H1 (cell line): Measurements from ENCODE around the gene TIAM2. TPM values are rescaled to one million over a fixed set of nuclear protein-coding genes. Genes with fewer than 3 reads are reported as not detected.

Experiments
- CTCF ChIA-PET: fragments of 300-600 bp; sonication (Branson Sonifier 250); formaldehyde crosslinking; loops from one replicate; lab custom pipeline; 2021; ENCODE audit not compliant: partially characterized antibody; lab: Charles Lee
- POLR2A ChIA-PET: fragments of 300-600 bp; sonication (Branson Sonifier 250); formaldehyde crosslinking; loops from one replicate; lab custom pipeline; 2021; ENCODE audit warnings: inconsistent platforms; ENCODE audit not compliant: partially characterized antibody; lab: Charles Lee
- DNase-seq, 2 experiments: peaks; one replicate each; pipeline versions ENCODE4 v3.0.0 to v3.0.0-alpha.2; 2010 to 2022; ENCODE audit warnings: low spot score in 2 of 2, low read depth in 1 of 2, mixed read lengths in 1 of 2
- FAIRE-seq: peaks from 2 replicates; lab custom pipeline; 2011; peaks lifted over from hg19 to GRCh38; lab: Jason Lieb, UNC
- H2AFZ ChIP-seq: 2 replicates; pipeline ENCODE4 v1.8.1; 2012; ENCODE audit warnings: low read length, inconsistent platforms
- H2AK5ac ChIP-seq: 2 replicates; pipeline ENCODE4 v1.6.1; 2013; ENCODE audit warnings: low read depth, low read length
- H2BK120ac ChIP-seq: replicated peaks from 2 replicates; pipeline ENCODE3; 2013; ENCODE audit warnings: low read depth, low read length, inconsistent platforms
- H2BK12ac ChIP-seq: 2 replicates; pipeline ENCODE4 v1.6.1; 2013; ENCODE audit warnings: low read depth, low read length
- H2BK15ac ChIP-seq: 2 replicates; pipeline ENCODE4 v1.6.1; 2013; ENCODE audit warnings: low read length
- H2BK20ac ChIP-seq: 2 replicates; pipeline ENCODE4 v1.6.1; 2013; ENCODE audit warnings: low read length
- H2BK5ac ChIP-seq: 2 replicates; pipeline ENCODE4 v1.6.1; 2013; ENCODE audit warnings: low read depth, low read length
- H3K14ac ChIP-seq: 2 replicates; pipeline ENCODE4 v1.6.1; 2013; ENCODE audit warnings: inconsistent platforms; ENCODE audit not compliant: insufficient read length
- H3K18ac ChIP-seq: 2 replicates; pipeline ENCODE4 v1.6.1; 2013; ENCODE audit warnings: low read length; ENCODE audit errors: extremely low read depth
- H3K23ac ChIP-seq: 2 replicates; pipeline ENCODE4 v1.6.1; 2013; ENCODE audit warnings: inconsistent platforms; ENCODE audit not compliant: insufficient read length
- H3K23me2 ChIP-seq: 2 replicates; pipeline ENCODE4 v1.6.1; 2013; ENCODE audit warnings: low read depth, low read length
- H3K27ac ChIP-seq: 2 replicates; pipeline ENCODE4 v1.6.1; 2011; ENCODE audit warnings: low read depth, low read length, inconsistent platforms
- H3K27me3 ChIP-seq, 4 experiments: replicated peaks in 1 of 4; 1 replicate in 1 of 4; 2 replicates in 3 of 4; pipeline versions ENCODE4 v1.6.1 to v1.8.1; 2011 to 2013; ENCODE audit warnings: low read length in 3 of 4, mild to moderate bottlenecking in 3 of 4, inconsistent platforms in 2 of 4, mixed read lengths in 2 of 4, moderate library complexity in 1 of 4; ENCODE audit not compliant: control insufficient read depth in 3 of 4, insufficient read depth in 3 of 4; ENCODE audit errors: extremely low read depth in 1 of 4
- H3K36me3 ChIP-seq, 4 experiments: 2 replicates each; pipeline versions ENCODE4 v1.6.1 to v1.8.1; 2011 to 2013; ENCODE audit warnings: mild to moderate bottlenecking in 4 of 4, low read length in 3 of 4, moderate library complexity in 2 of 4, control low read depth in 1 of 4, inconsistent platforms in 1 of 4; ENCODE audit not compliant: insufficient read depth in 4 of 4, control insufficient read depth in 2 of 4
- H3K4ac ChIP-seq: replicated peaks from 2 replicates; pipeline ENCODE3; 2013; ENCODE audit warnings: low read length, low read depth, mixed read lengths, inconsistent platforms; ENCODE audit not compliant: insufficient read length
- H3K4me1 ChIP-seq, 4 experiments: replicated peaks in 1 of 4; 1 replicate in 1 of 4; 2 replicates in 3 of 4; pipeline versions ENCODE4 v1.6.1 to v1.8.1; 2011 to 2013; ENCODE audit warnings: low read length in 3 of 4, inconsistent platforms in 2 of 4, mixed read lengths in 1 of 4; ENCODE audit not compliant: insufficient read depth in 4 of 4, control insufficient read depth in 3 of 4
- H3K4me2 ChIP-seq, 2 experiments: 2 replicates each; pipeline versions ENCODE4 v1.6.1 to v1.8.1; 2011 to 2013; ENCODE audit warnings: low read depth in 2 of 2, low read length in 2 of 2, control low read depth in 1 of 2, inconsistent platforms in 1 of 2, mild to moderate bottlenecking in 1 of 2; ENCODE audit not compliant: insufficient read depth in 1 of 2
- H3K4me3 ChIP-seq, 4 experiments: fragments of 200-600, 300-600 bp in 1 of 4; sonication (generic), shearing (Covaris generic), sonication (Bioruptor Twin) in 1 of 4; 2 replicates each; pipeline versions ENCODE4 v1.5.1 to v1.8.1; 2011 to 2016; ENCODE audit warnings: low read length in 4 of 4, low read depth in 3 of 4, control low read depth in 2 of 4, inconsistent platforms in 2 of 4, mild to moderate bottlenecking in 2 of 4, mixed read lengths in 1 of 4, moderate library complexity in 1 of 4; ENCODE audit not compliant: insufficient read depth in 2 of 4; ENCODE audit errors: extremely low read depth in 1 of 4
- H3K56ac ChIP-seq: replicated peaks from 2 replicates; pipeline ENCODE3; 2013; ENCODE audit warnings: low read depth, mild to moderate bottlenecking, mixed read lengths, low read length, inconsistent platforms; ENCODE audit not compliant: insufficient read length
- H3K79me1 ChIP-seq: 2 replicates; pipeline ENCODE4 v1.6.1; 2013; ENCODE audit warnings: low read depth, low read length, control low read depth
- H3K79me2 ChIP-seq, 2 experiments: 2 replicates each; pipeline versions ENCODE4 v1.6.1 to v1.8.1; 2012 to 2013; ENCODE audit warnings: low read length in 2 of 2, mild to moderate bottlenecking in 2 of 2, inconsistent platforms in 1 of 2; ENCODE audit not compliant: insufficient read depth in 2 of 2, control insufficient read depth in 1 of 2
- H3K9ac ChIP-seq, 4 experiments: replicated peaks in 1 of 4; 1 replicate in 1 of 4; 2 replicates in 3 of 4; pipeline versions ENCODE4 v1.6.1 to v1.8.1; 2011 to 2013; ENCODE audit warnings: low read depth in 3 of 4, low read length in 3 of 4, control low read depth in 2 of 4, mild to moderate bottlenecking in 2 of 4, moderate library complexity in 2 of 4, inconsistent platforms in 1 of 4; ENCODE audit errors: extremely low read depth in 1 of 4
- H3K9me3 ChIP-seq, 2 experiments: 2 replicates each; pipeline versions ENCODE4 v1.6.1 to v1.8.1; 2012 to 2013; ENCODE audit warnings: mild to moderate bottlenecking in 2 of 2, moderate library complexity in 2 of 2, control low read depth in 1 of 2, inconsistent platforms in 1 of 2, low read depth in 1 of 2, low read length in 1 of 2, mixed read lengths in 1 of 2; ENCODE audit not compliant: insufficient read depth in 2 of 2
- H4K20me1 ChIP-seq, 2 experiments: replicated peaks in 1 of 2; 2 replicates each; pipeline versions ENCODE3 to v1.8.1; 2011 to 2013; ENCODE audit warnings: inconsistent platforms in 2 of 2, low read length in 2 of 2, mild to moderate bottlenecking in 1 of 2; ENCODE audit not compliant: insufficient read depth in 2 of 2, control insufficient read depth in 1 of 2
- H4K5ac ChIP-seq: 2 replicates; pipeline ENCODE4 v1.6.1; 2013; ENCODE audit warnings: low read length, low read depth, mixed read lengths, inconsistent platforms; ENCODE audit not compliant: insufficient read length
- H4K8ac ChIP-seq: 2 replicates; pipeline ENCODE4 v1.8.0; 2013; ENCODE audit warnings: mild to moderate bottlenecking, moderate library complexity, low read length, inconsistent platforms; ENCODE audit not compliant: insufficient read depth; ENCODE audit errors: extremely low read depth
- H4K91ac ChIP-seq: replicated peaks from 2 replicates; pipeline ENCODE3; 2013; ENCODE audit warnings: low read length, mixed read lengths, inconsistent platforms; ENCODE audit not compliant: insufficient read length
- BCL11A ChIP-seq, 2 experiments: IDR thresholded peaks; one replicate each; pipeline ENCODE4 v1.6.1; 2011; ENCODE audit warnings: low read depth in 2 of 2, low read length in 2 of 2, mild to moderate bottlenecking in 2 of 2
- CTBP2 ChIP-seq: IDR thresholded peaks from 2 replicates; pipeline ENCODE4 v1.7.0; 2011; ENCODE audit warnings: borderline replicate concordance, mild to moderate bottlenecking, moderate library complexity, mixed read lengths, low read length; ENCODE audit not compliant: insufficient read depth, insufficient read length
- HDAC2 ChIP-seq, 2 experiments: fragments of 300-600 bp in 1 of 2; sonication (generic) in 1 of 2; IDR thresholded peaks; 2 replicates each; pipeline ENCODE4 v1.6.1; 2011 to 2012; ENCODE audit warnings: low read depth in 2 of 2, low read length in 2 of 2, mild to moderate bottlenecking in 2 of 2, moderate library complexity in 2 of 2, borderline replicate concordance in 1 of 2, inconsistent platforms in 1 of 2
- HDAC6 ChIP-seq: IDR thresholded peaks from one replicate; pipeline ENCODE4 v1.7.1; 2012; ENCODE audit warnings: low read depth, mild to moderate bottlenecking, inconsistent platforms, low read length, moderate library complexity
- JUND ChIP-seq: IDR thresholded peaks from 2 replicates; pipeline ENCODE4 v1.6.1; 2011; ENCODE audit warnings: mild to moderate bottlenecking, improper control_type of control experiment, low read length
- MAFK ChIP-seq: IDR thresholded peaks from 2 replicates; pipeline ENCODE4 v1.6.1; 2012; ENCODE audit warnings: low read depth, mild to moderate bottlenecking, improper control_type of control experiment, low read length
- RFX5 ChIP-seq: IDR thresholded peaks from 2 replicates; pipeline ENCODE4 v1.6.1; 2011; ENCODE audit warnings: low read depth, low read length, improper control_type of control experiment, borderline replicate concordance
- SIRT6 ChIP-seq: IDR thresholded peaks from one replicate; pipeline ENCODE4 v1.7.1; 2012; ENCODE audit warnings: low read length, inconsistent platforms
- SP1 ChIP-seq: IDR thresholded peaks from 2 replicates; pipeline ENCODE4 v1.6.1; 2011; ENCODE audit warnings: low read depth, low read length
- TAF1 ChIP-seq: IDR thresholded peaks from 2 replicates; pipeline ENCODE4 v1.6.1; 2011; ENCODE audit warnings: mild to moderate bottlenecking, low read depth, low read length
- TAF7 ChIP-seq: optimal IDR thresholded peaks from 2 replicates; pipeline ENCODE3; 2011; ENCODE audit warnings: low read depth, mild to moderate bottlenecking, inconsistent platforms, low read length, moderate library complexity, borderline replicate concordance
- TBP ChIP-seq: IDR thresholded peaks from 2 replicates; pipeline ENCODE4 v1.6.1; 2011; ENCODE audit warnings: low read depth, low read length, improper control_type of control experiment
- TCF12 ChIP-seq: IDR thresholded peaks from 2 replicates; pipeline ENCODE4 v1.6.1; 2011; ENCODE audit warnings: low read depth, mild to moderate bottlenecking, low read length
- WGBS, 2 experiments: shearing (Covaris generic) in 1 of 2; methylation state at CpG; one replicate each; pipeline versions ENCODE4 v1.1.6 to v1.1.7; 2013 to 2015; ENCODE audit warnings: low lambda C conversion rate in 2 of 2, mixed read lengths in 2 of 2, inconsistent platforms in 1 of 2, low coverage in 1 of 2, missing lambda C conversion rate in 1 of 2; ENCODE audit not compliant: insufficient replicate concordance in 2 of 2, insufficient coverage in 1 of 2, insufficient read length in 1 of 2; ENCODE audit errors: extremely low coverage in 1 of 2, missing lambda C conversion rate in 1 of 2; 5-methylcytosine and 5-hydroxymethylcytosine counted together
- polyA plus RNA-seq, 7 experiments: library from polyadenylated mRNA; depleted of rRNA in 3 of 7; stranded (reverse) in 5 of 7; unstranded in 2 of 7; fragments of >200 nt in 5 of 7; fragments of 200-250 nt in 2 of 7; gene quantifications; 1 replicate in 5 of 7; 2 replicates in 1 of 7; 4 replicates in 1 of 7; pipeline versions ENCODE4 v1.2.1 to v1.2.3, GENCODE V29; 2011 to 2013; ENCODE audit warnings: missing spikeins in 2 of 7, mixed read lengths in 2 of 7
- total RNA-seq: library from RNA; stranded (reverse); fragmentation: NEBNext Ultra II Directional; extraction: Animal tissue kit (Norgen Biotek cat#: 25700); gene quantifications from 2 replicates; pipeline ENCODE4 v1.2.1, GENCODE V29; 2021
- TF ChIP-seq, protein P1 (sequence below): IDR thresholded peaks from 2 replicates; pipeline ENCODE4 v1.6.1; 2012; ENCODE audit warnings: inconsistent platforms

TIAM2 gene
- total and polyA plus RNA-seq, 2 of the 8 experiments (the other 6 are each of a cell fraction or from before 2014, with no cell fraction given): 7.4 to 23.9 TPM

DNA sequence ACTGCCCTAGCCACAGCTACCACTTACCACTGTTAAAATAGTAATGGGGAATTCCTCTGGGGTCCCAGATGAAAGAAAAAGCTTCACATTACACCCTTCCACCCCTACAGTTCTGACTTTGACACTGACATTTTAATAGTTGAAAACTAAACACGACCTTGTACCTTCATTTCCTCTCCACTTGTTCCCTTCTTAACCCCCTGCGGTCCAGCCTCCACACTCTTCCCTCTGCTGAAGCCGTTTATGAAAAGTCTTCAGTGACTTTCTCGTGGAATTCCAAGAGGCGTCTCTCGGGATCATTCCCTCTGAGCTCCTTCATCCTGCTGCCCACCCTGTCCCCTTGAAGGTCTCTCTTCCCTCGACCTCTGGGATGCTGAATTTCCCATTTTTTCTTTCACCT, 36.6 kb upstream of the TIAM2 start:
- Histone ChIP-seq H2BK120ac (no peak overlapping the region), H2AK5ac (no peak overlapping the region), H3K4me1 (peaks cover 0 to 2% (median 0%) of the 10 kb centered on the region in 4 experiments; a peak in 1 of 7 replicates), H4K5ac (no peak overlapping the region), H4K20me1 (peaks cover 0 to 2% of the 10 kb centered on the region in 2 experiments), H3K56ac (no peak overlapping the region), H3K18ac (no peak overlapping the region), H2AFZ (no peak overlapping the region), H3K79me1 (no peaks in the 10 kb centered on the region; the same call in 1 of the 2 replicates), H2BK15ac (no peak overlapping the region), H3K27ac (no peak overlapping the region), H3K27me3 (no peaks in the 10 kb centered on the region), H2BK5ac (no peak overlapping the region), H3K4me3 (no peak overlapping the region), H3K23ac (no peak overlapping the region), H4K8ac (no peak overlapping the region), H3K4ac (no peak overlapping the region), H2BK12ac (no peak overlapping the region), H3K79me2 (no peaks in the 10 kb centered on the region), H3K9me3 (no peaks in the 10 kb centered on the region), H4K91ac (no peak overlapping the region), H3K9ac (no peak overlapping the region), H3K36me3 (no peaks in the 10 kb centered on the region), H2BK20ac (no peak overlapping the region), H3K23me2 (no peaks in the 10 kb centered on the region), H3K14ac (no peak overlapping the region), H3K4me2 (no peak overlapping the region)
- WGBS, 2 experiments: 77% methylated on average over 7 of the region's 7 CpGs; no CpG with 5 or more reads in 1 of the 2 experiments
- DNase-seq (no peak), FAIRE-seq (no peak)
- ChIA-PET CTCF (interaction anchor here (1.0 to 10.2 kb wide), 6 partner anchors 17 to 289 kb away, joined by 3 to 86 read pairs (median 5); no protein-coding TSS in a partner anchor), POLR2A (no interaction called here)
- TF ChIP-seq TAF7 (no peak), TCF12 (no peak), SIRT6 (no peak), CTBP2 (no peak), HDAC2 (IDR thresholded peaks at IDR 0.05; ENCODE audit: borderline replicate concordance in 1 of 2, low read depth in 2 of 2, low read length in 2 of 2) (no peak), TBP (no peak), MAFK (no peak), SP1 (no peak), BCL11A (IDR thresholded peaks at IDR 0.05; ENCODE audit: low read depth in 2 of 2, low read length in 2 of 2) (no peak), JUND (no peak), RFX5 (no peak), TAF1 (no peak), HDAC6 (no peak)
- TF ChIP-seq, protein P1, sequence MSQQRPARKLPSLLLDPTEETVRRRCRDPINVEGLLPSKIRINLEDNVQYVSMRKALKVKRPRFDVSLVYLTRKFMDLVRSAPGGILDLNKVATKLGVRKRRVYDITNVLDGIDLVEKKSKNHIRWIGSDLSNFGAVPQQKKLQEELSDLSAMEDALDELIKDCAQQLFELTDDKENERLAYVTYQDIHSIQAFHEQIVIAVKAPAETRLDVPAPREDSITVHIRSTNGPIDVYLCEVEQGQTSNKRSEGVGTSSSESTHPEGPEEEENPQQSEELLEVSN: no peak
